CD1c-positive myeloid dendritic cell (primary cell): ENCODE results near the gene AIRE.
A peak's percentile ranks its signal among the peaks of the same experiment; 100 is the strongest.
"Not testable (repeated sequence)": the region's sequence is repeated elsewhere in the genome, so short reads cannot be mapped to it uniquely, and the experiment has no call there.

Source experiments
- DNase-seq: peaks from one replicate; pipeline ENCODE4 v3.0.0-alpha.2; 2016; ENCODE audit errors: extremely low spot score

AIRE gene

GRCh38 chr21:44291936-44292811 is 6.5 kb downstream of the AIRE start:
- no peak for DNase-seq

- DNase-seq, result no peak
Observed at GRCh38 chr21:44292812-44293195, 7.1 kb downstream of the AIRE start.

GRCh38 chr21:44293551-44294231 is 8.0 kb downstream of the AIRE start:
- no peak for DNase-seq

- DNase-seq, result peak; percentile 53
Observed at GRCh38 chr21:44294391-44295162, 8.9 kb downstream of the AIRE start.

- no peak for DNase-seq
Observed at GRCh38 chr21:44295163-44295573, 9.5 kb downstream of the AIRE start.

- DNase-seq, result no peak
Observed at GRCh38 chr21:44295646-44296045, 10.0 kb downstream of the AIRE start.

GRCh38 chr21:44296103-44296519 is 10.4 kb downstream of the AIRE start:
- no peak for DNase-seq

GRCh38 chr21:44296916-44297315 is 11.2 kb downstream of the AIRE start:
- no peak for DNase-seq

GRCh38 chr21:44297525-44298290 is 12.0 kb downstream of the AIRE start:
- DNase-seq, result peak; percentile 92

- no peak for DNase-seq
Observed at GRCh38 chr21:44298301-44298700, 12.6 kb downstream of the AIRE start.

GRCh38 chr21:44299085-44299457 is 13.4 kb downstream of the AIRE start:
- peak; percentile 42 for DNase-seq

GRCh38 chr21:44299458-44300261 is 14.0 kb downstream of the AIRE start, which contains the start of gene PFKL:
Gene PFKL, plus strand, starts transcription at chr21:44300053. Its CDS starts 53 bp downstream, at chr21:44300106.
- peak; percentile 74 for DNase-seq

- DNase-seq, result peak; percentile 78
Observed at GRCh38 chr21:44300262-44300959, 14.7 kb downstream of the AIRE start.

GRCh38 chr21:44301141-44301540 is 15.5 kb downstream of the AIRE start:
- DNase-seq, result no peak

- peak; percentile 49 for DNase-seq
Observed at GRCh38 chr21:44301961-44302406, 16.3 kb downstream of the AIRE start.

GRCh38 chr21:44302573-44303401 is 17.1 kb downstream of the AIRE start:
- DNase-seq, result not testable (repeated sequence)

- no peak for DNase-seq
Observed at GRCh38 chr21:44303490-44303981, 17.9 kb downstream of the AIRE start.

GRCh38 chr21:44304011-44304616 is 18.4 kb downstream of the AIRE start:
- no peak for DNase-seq
